ENCODE data around the gene PPP1R3F.

The PPP1R3F gene

DNA sequence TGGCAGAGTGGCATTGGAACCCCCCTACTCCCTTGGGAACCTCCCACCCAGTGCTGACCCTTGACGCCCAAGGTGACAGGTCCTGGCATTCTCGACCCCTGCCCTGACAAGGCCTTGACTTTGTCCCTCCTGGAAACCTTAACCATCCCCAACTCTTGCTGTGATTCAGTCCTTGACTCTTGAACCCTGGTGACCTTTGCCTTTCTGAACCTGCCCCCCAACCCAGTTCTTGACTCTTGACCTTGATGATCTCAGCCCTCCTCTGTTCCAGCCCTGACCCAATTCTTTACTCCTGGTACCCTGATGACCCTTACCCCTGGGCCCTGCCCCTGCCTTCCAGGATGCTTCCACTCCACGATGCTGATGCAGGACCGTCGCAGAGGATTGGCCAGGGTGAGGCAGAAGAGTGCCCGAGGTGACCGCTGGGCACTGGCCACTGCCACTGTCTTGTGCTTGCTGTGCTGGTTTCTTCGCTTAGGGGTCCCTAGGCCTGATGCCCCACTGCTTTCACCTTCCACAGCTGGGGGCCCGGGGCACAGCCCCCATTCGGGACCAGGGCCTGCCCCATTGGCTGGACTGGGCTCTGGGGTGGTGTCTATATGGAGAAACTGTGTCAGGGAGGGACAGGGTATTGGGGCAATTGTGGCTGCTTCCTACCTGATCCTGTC lies 38.1 kb upstream of the PPP1R3F start:
- H3K79me2 ChIP-seq (ENCODE audit: low read length) = peaks cover 4% of the 10 kb centered on the region; the same call in 1 of the 2 replicates
- no peaks in the 10 kb centered on the region for H3K9me3 ChIP-seq (ENCODE audit: insufficient read depth, low read length)
- no peak overlapping the region for H3K27ac ChIP-seq (ENCODE audit: low read length)
- H3K27me3 ChIP-seq (ENCODE audit: low read depth, low read length) = no peaks in the 10 kb centered on the region
- peak overlapping the region; percentile 91 for H3K9ac ChIP-seq (ENCODE audit: low read length)
- no peak overlapping the region; the same call in 1 of the 2 replicates for H2AFZ ChIP-seq (ENCODE audit: low read depth, low read length)
- peaks cover 15% of the 10 kb centered on the region; the same call in 1 of the 2 replicates for H3K4me1 ChIP-seq (ENCODE audit: low read length)
- TF ChIP-seq, protein P1, sequence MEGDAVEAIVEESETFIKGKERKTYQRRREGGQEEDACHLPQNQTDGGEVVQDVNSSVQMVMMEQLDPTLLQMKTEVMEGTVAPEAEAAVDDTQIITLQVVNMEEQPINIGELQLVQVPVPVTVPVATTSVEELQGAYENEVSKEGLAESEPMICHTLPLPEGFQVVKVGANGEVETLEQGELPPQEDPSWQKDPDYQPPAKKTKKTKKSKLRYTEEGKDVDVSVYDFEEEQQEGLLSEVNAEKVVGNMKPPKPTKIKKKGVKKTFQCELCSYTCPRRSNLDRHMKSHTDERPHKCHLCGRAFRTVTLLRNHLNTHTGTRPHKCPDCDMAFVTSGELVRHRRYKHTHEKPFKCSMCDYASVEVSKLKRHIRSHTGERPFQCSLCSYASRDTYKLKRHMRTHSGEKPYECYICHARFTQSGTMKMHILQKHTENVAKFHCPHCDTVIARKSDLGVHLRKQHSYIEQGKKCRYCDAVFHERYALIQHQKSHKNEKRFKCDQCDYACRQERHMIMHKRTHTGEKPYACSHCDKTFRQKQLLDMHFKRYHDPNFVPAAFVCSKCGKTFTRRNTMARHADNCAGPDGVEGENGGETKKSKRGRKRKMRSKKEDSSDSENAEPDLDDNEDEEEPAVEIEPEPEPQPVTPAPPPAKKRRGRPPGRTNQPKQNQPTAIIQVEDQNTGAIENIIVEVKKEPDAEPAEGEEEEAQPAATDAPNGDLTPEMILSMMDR (IDR thresholded peaks at IDR 0.05; ENCODE audit: low read depth, low read length) = no peak
- TF ChIP-seq EZH2phosphoT487 (IDR thresholded peaks at IDR 0.05; ENCODE audit: low read depth) = no peak
- peak overlapping the region; percentile 98 for H3K4me2 ChIP-seq (ENCODE audit: low read length)
- H3K36me3 ChIP-seq (replicated peaks; ENCODE audit: low read depth, low read length) = no peaks in the 10 kb centered on the region
- H4K20me1 ChIP-seq (ENCODE audit: insufficient read depth, low read length) = no peaks in the 10 kb centered on the region
- H3K4me3 ChIP-seq (ENCODE audit: low read length) = peak overlapping the region; percentile 95

DNA sequence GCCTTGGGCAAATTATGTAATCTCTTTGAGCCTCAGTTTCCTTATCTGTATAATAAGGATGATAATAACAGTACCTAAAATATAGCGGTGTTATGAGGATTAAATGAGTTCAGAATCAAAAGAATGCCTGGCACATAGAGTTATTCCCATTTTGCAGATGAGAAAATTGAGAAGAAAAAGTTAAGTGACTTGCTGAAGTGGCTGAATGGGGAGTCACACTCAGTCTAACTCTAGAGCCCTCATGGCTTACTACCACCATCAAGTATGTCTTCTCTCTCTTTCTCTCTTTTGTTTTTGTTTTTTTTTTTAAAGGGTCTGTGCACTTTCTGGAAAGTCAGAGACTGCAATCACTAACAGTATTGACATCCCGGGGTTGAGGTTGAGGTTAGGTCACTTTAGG lies 37.1 kb upstream of the PPP1R3F start:
- no peak overlapping the region for H3K4me2 ChIP-seq (ENCODE audit: low read length)
- H3K9me3 ChIP-seq (ENCODE audit: insufficient read depth, low read length) = no peaks in the 10 kb centered on the region
- no peak overlapping the region for H2AFZ ChIP-seq (ENCODE audit: low read depth, low read length)
- H3K79me2 ChIP-seq (ENCODE audit: low read length) = peaks cover 4% of the 10 kb centered on the region; the same call in 1 of the 2 replicates
- no peaks in the 10 kb centered on the region for H4K20me1 ChIP-seq (ENCODE audit: insufficient read depth, low read length)
- no peak overlapping the region for H3K9ac ChIP-seq (ENCODE audit: low read length)
- TF ChIP-seq, protein P1 (IDR thresholded peaks at IDR 0.05; ENCODE audit: low read depth, low read length) = no peak
- TF ChIP-seq EZH2phosphoT487 (IDR thresholded peaks at IDR 0.05; ENCODE audit: low read depth) = no peak
- no peak overlapping the region for H3K27ac ChIP-seq (ENCODE audit: low read length)
- H3K4me3 ChIP-seq (ENCODE audit: low read length) = no peak overlapping the region
- no peaks in the 10 kb centered on the region for H3K27me3 ChIP-seq (ENCODE audit: low read depth, low read length)
- peaks cover 15% of the 10 kb centered on the region; the same call in 1 of the 2 replicates for H3K4me1 ChIP-seq (ENCODE audit: low read length)
- H3K36me3 ChIP-seq (replicated peaks; ENCODE audit: low read depth, low read length) = no peaks in the 10 kb centered on the region

DNA sequence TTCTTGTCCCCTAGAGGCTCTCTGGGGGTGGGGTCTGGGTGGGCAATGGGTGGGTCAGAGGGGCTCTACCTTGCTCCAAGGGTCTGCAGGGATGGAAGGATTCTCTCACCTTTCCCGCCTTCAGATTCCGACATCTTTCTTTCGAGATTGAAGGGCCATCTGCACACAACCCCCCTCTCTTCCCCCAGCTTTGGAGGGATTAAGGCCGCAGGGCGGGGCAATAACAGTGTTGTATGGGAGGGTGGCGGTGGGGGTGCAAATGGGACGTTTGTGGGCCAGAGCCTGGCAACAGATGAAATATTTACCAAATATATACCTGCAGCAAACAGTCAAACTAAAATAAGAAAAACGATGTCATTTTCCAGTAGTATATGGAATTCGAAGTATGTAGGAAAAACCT lies 36.4 kb upstream of the PPP1R3F start, which contains the start of gene CACNA1F:
Gene CACNA1F (minus strand): TSS at position 165 of the 400 bp plus-strand sequence. CDS start 31 bp downstream, at position 134.
- TF ChIP-seq, protein P1 (IDR thresholded peaks at IDR 0.05; ENCODE audit: low read depth, low read length) = no peak
- TF ChIP-seq EZH2phosphoT487 (IDR thresholded peaks at IDR 0.05; ENCODE audit: low read depth) = no peak
- Histone ChIP-seq H3K4me3 (ENCODE audit: low read length) (no peak within 1 kb of the TSS), H2AFZ (ENCODE audit: low read depth, low read length) (no peak within 1 kb of the TSS)

DNA sequence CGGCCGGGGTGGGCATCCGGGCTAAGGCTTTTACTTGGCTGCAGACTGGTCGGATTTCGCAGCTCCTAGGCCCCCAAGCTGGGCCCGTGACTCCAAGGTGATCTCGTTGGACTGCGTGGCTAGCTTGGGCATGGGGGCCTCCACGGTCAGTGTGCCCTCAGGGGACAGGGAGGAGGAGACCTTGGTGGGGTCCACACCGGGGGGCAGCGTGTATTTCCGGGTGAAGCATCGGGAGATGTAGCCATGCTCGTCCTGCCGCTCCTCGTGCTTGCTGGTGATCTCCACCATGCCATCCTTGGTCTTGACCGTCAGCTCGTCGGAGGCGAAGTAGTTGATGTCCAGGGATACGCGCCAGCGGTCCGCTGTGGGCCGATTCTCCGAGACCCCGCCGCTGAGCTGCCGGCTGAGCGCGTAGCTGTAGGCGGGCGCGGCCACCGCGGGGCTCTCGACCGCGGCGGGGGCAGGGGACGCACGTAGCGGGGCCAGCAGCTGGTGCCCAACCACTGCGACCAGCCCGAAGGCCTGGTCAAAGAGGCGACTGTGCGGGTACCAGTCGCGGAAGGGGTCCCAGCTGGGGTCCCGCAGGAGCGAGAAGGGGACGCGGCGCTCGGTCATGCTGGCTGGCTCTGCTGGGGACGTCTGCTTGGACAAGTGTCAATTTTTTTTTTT lies 35.6 kb upstream of the PPP1R3F start:
- TF ChIP-seq EZH2phosphoT487 (IDR thresholded peaks at IDR 0.05; ENCODE audit: low read depth) = no peak
- TF ChIP-seq, protein P1 (IDR thresholded peaks at IDR 0.05; ENCODE audit: low read depth, low read length) = no peak
- Histone ChIP-seq H3K79me2 (ENCODE audit: low read length) (peaks cover 4% of the 10 kb centered on the region; the same call in 1 of the 2 replicates), H3K4me3 (ENCODE audit: low read length) (no peak overlapping the region), H4K20me1 (ENCODE audit: insufficient read depth, low read length) (no peaks in the 10 kb centered on the region), H3K27ac (ENCODE audit: low read length) (no peak overlapping the region), H3K9ac (ENCODE audit: low read length) (no peak overlapping the region), H3K9me3 (ENCODE audit: insufficient read depth, low read length) (no peaks in the 10 kb centered on the region), H2AFZ (ENCODE audit: low read depth, low read length) (no peak overlapping the region), H3K27me3 (ENCODE audit: low read depth, low read length) (no peaks in the 10 kb centered on the region), H3K4me2 (ENCODE audit: low read length) (no peak overlapping the region), H3K36me3 (replicated peaks; ENCODE audit: low read depth, low read length) (no peaks in the 10 kb centered on the region), H3K4me1 (ENCODE audit: low read length) (peaks cover 15% of the 10 kb centered on the region; the same call in 1 of the 2 replicates)

More for the DNA sequence above, 36.4 kb upstream of the PPP1R3F start, which contains the start of gene CACNA1F:
- no peaks in the 10 kb centered on the region for H3K27me3 ChIP-seq (ENCODE audit: low read depth, low read length)
- H3K79me2 ChIP-seq (ENCODE audit: low read length) = peaks cover 4% of the 10 kb centered on the region; the same call in 1 of the 2 replicates
- H3K4me1 ChIP-seq (ENCODE audit: low read length) = peaks cover 15% of the 10 kb centered on the region; the same call in 1 of the 2 replicates
- no peaks in the 10 kb centered on the region for H3K9me3 ChIP-seq (ENCODE audit: insufficient read depth, low read length)
- H3K9ac ChIP-seq (ENCODE audit: low read length) = no peak within 1 kb of the TSS
- H3K27ac ChIP-seq (ENCODE audit: low read length) = no peak within 1 kb of the TSS
- no peaks in the 10 kb centered on the region for H4K20me1 ChIP-seq (ENCODE audit: insufficient read depth, low read length)
- H3K4me2 ChIP-seq (ENCODE audit: low read length) = no peak within 1 kb of the TSS
- no peaks in the 10 kb centered on the region for H3K36me3 ChIP-seq (replicated peaks; ENCODE audit: low read depth, low read length)
